Hindlimb muscle (tissue), 1 donor: ENCODE data around the gene ZNF212. TPM values are rescaled to one million over a fixed set of nuclear protein-coding genes. Genes with fewer than 3 reads are reported as not detected.
"Not testable (repeated sequence)": the region's sequence is repeated elsewhere in the genome, so short reads cannot be mapped to it uniquely, and the experiment has no call there.

Experiments
- DNase-seq: peaks from one replicate; pipeline ENCODE4 v3.0.0-alpha.2; 2013
- polyA plus RNA-seq: library from polyadenylated mRNA; unstranded; fragments of 120-200 nt; gene quantifications from one replicate; pipeline ENCODE4 v1.2.1, GENCODE V29; 2013; ENCODE audit not compliant: insufficient read length

ZNF212 gene
- polyA plus RNA-seq, 1 donor = 9.9 TPM

- no peak for DNase-seq
Measured at GRCh38 chr7:149220534-149220933, 18.9 kb upstream of the ZNF212 start.

- no peak for DNase-seq
Measured at GRCh38 chr7:149223176-149223575, 16.3 kb upstream of the ZNF212 start.

GRCh38 chr7:149223761-149224160 lies 15.7 kb upstream of the ZNF212 start:
- DNase-seq = no peak

GRCh38 chr7:149224352-149224751 lies 15.1 kb upstream of the ZNF212 start:
- no peak for DNase-seq

- DNase-seq = no peak
Measured at GRCh38 chr7:149225106-149225505, 14.3 kb upstream of the ZNF212 start.

GRCh38 chr7:149225656-149226055 lies 13.8 kb upstream of the ZNF212 start:
- DNase-seq = no peak

- not testable (repeated sequence) for DNase-seq
Measured at GRCh38 chr7:149226366-149226765, 13.1 kb upstream of the ZNF212 start.

- DNase-seq = no peak
Measured at GRCh38 chr7:149226840-149227494, 12.5 kb upstream of the ZNF212 start.

GRCh38 chr7:149228831-149229471 lies 10.5 kb upstream of the ZNF212 start:
- DNase-seq = no peak

- DNase-seq = no peak
Measured at GRCh38 chr7:149229526-149229925, 9.9 kb upstream of the ZNF212 start.

- DNase-seq = no peak
Measured at GRCh38 chr7:149232362-149232761, 7.1 kb upstream of the ZNF212 start.

- DNase-seq = not testable (repeated sequence)
Measured at GRCh38 chr7:149233655-149234204, 5.7 kb upstream of the ZNF212 start.

GRCh38 chr7:149237502-149237901 lies 1.9 kb upstream of the ZNF212 start:
- no peak for DNase-seq

GRCh38 chr7:149238051-149238450 lies 1.4 kb upstream of the ZNF212 start:
- DNase-seq = no peak

GRCh38 chr7:149240637-149241036 lies 1.2 kb downstream of the ZNF212 start:
- DNase-seq = no peak

- no peak for DNase-seq
Measured at GRCh38 chr7:149241696-149242095, 2.2 kb downstream of the ZNF212 start.

- DNase-seq = no peak
Measured at GRCh38 chr7:149245244-149245643, 5.8 kb downstream of the ZNF212 start.

- DNase-seq = no peak
Measured at GRCh38 chr7:149245744-149246143, 6.3 kb downstream of the ZNF212 start.

- DNase-seq = no peak
Measured at GRCh38 chr7:149248777-149249176, 9.3 kb downstream of the ZNF212 start.

- DNase-seq = not testable (repeated sequence)
Measured at GRCh38 chr7:149250151-149250550, 10.7 kb downstream of the ZNF212 start.

- DNase-seq = not testable (repeated sequence)
Measured at GRCh38 chr7:149251518-149251917, 12.1 kb downstream of the ZNF212 start.

GRCh38 chr7:149252378-149252777 lies 12.9 kb downstream of the ZNF212 start:
- DNase-seq = no peak

GRCh38 chr7:149253665-149254064 lies 14.2 kb downstream of the ZNF212 start:
- DNase-seq = no peak

- DNase-seq = no peak
Measured at GRCh38 chr7:149254181-149254858, 14.9 kb downstream of the ZNF212 start.
